Thoracic aorta (tissue), 2 donors: ENCODE results near the gene MEX3D. TPM values are rescaled to one million over a fixed set of nuclear protein-coding genes. Genes with fewer than 3 reads are reported as not detected.

ENCODE experiments used
- ATAC-seq: fragments of 150-250 bp; one replicate; pipeline ENCODE4 v1.8.0; 2017; ENCODE audit warnings: low read depth; ENCODE audit not compliant: insufficient number of reproducible peaks, low FRiP score
- DNase-seq: peaks from one replicate; pipeline ENCODE4 v3.0.0-alpha.2; 2020; ENCODE audit warnings: low spot score
- H3K27ac ChIP-seq, 2 donors: fragments of 200-600 bp; sonication (generic); 1 replicate in 1 of 2; 2 replicates in 1 of 2; pipeline ENCODE4 v1.5.1; 2016; ENCODE audit warnings: mild to moderate bottlenecking in 2 of 2, moderate library complexity in 2 of 2
- H3K27me3 ChIP-seq: fragments of 200-600 bp; sonication (generic); replicated peaks from 2 replicates; pipeline ENCODE4 v1.6.0; 2016; ENCODE audit warnings: mild to moderate bottlenecking; ENCODE audit not compliant: insufficient read depth
- H3K36me3 ChIP-seq: fragments of 200-600 bp; sonication (generic); one replicate; pipeline ENCODE4 v1.5.1; 2016
- H3K4me1 ChIP-seq, 2 donors: fragments of 200-600 bp; sonication (generic); 1 replicate in 1 of 2; 2 replicates in 1 of 2; pipeline versions ENCODE4 v1.5.1 to v1.6.0; 2016; ENCODE audit warnings: low read depth in 2 of 2, mild to moderate bottlenecking in 1 of 2; ENCODE audit not compliant: control insufficient read depth in 1 of 2
- H3K4me3 ChIP-seq: fragments of 200-600 bp; sonication (generic); 2 replicates; pipeline ENCODE4 v1.5.1; 2016; ENCODE audit warnings: mild to moderate bottlenecking
- H3K9me3 ChIP-seq: fragments of 200-600 bp; sonication (generic); 2 replicates; pipeline ENCODE4 v1.5.1; 2016
- CTCF ChIP-seq: fragments of 200-600 bp; sonication (generic); IDR thresholded peaks from one replicate; pipeline ENCODE4 v1.5.1; 2019; ENCODE audit warnings: antibody characterized with exemption
- total RNA-seq, 2 donors: library from RNA; depleted of rRNA; stranded (reverse); fragments of >200 nt; gene quantifications; one replicate each; pipeline versions ENCODE4 v1.1.0 to v1.2.3, GENCODE V29; 2016

The MEX3D gene
- total RNA-seq, 2 donors from 2014 or later, result 23.4 to 26.4 TPM

GRCh38 chr19:1580382-1580781, 12.3 kb upstream of the MEX3D start:
- no peak for TF ChIP-seq CTCF
- Histone ChIP-seq H3K4me3 (no peak overlapping the region), H3K27me3 (no peaks in the 10 kb centered on the region), H3K4me1 (no peaks in the 10 kb centered on the region), H3K36me3 (peaks cover 46% of the 10 kb centered on the region), H3K27ac (no peak overlapping the region), H3K9me3 (no peaks in the 10 kb centered on the region)
- ATAC-seq (no peak), DNase-seq (no peak)

- Histone ChIP-seq H3K9me3 (no peaks in the 10 kb centered on the region), H3K36me3 (peaks cover 46% of the 10 kb centered on the region), H3K27me3 (no peaks in the 10 kb centered on the region), H3K4me1 (no peaks in the 10 kb centered on the region), H3K4me3 (no peak overlapping the region), H3K27ac (no peak overlapping the region)
- DNase-seq, result no peak
- TF ChIP-seq CTCF, result no peak
- ATAC-seq, result no peak
These were observed 11.1 kb upstream of the MEX3D start for GRCh38 chr19:1579222-1579621.

- Histone ChIP-seq H3K36me3 (peaks cover 46% of the 10 kb centered on the region), H3K27me3 (no peaks in the 10 kb centered on the region), H3K4me1 (no peaks in the 10 kb centered on the region), H3K4me3 (no peak overlapping the region), H3K9me3 (no peaks in the 10 kb centered on the region), H3K27ac (no peak overlapping the region)
- DNase-seq (no peak), ATAC-seq (no peak)
- TF ChIP-seq CTCF, result no peak
These were observed 9.9 kb upstream of the MEX3D start for GRCh38 chr19:1577929-1578618.

GRCh38 chr19:1577090-1577928, 9.2 kb upstream of the MEX3D start:
- Histone ChIP-seq H3K36me3 (peaks cover 40% of the 10 kb centered on the region), H3K4me3 (no peak overlapping the region), H3K4me1 (no peaks in the 10 kb centered on the region), H3K9me3 (no peaks in the 10 kb centered on the region), H3K27me3 (no peaks in the 10 kb centered on the region), H3K27ac (no peak overlapping the region)
- no peak for TF ChIP-seq CTCF
- no peak for DNase-seq
- no peak for ATAC-seq

- H3K27me3 ChIP-seq, result no peaks in the 10 kb centered on the region
- H3K36me3 ChIP-seq, result peaks cover 34% of the 10 kb centered on the region
- ATAC-seq (no peak), DNase-seq (no peak)
- no peak overlapping the region for H3K4me3 ChIP-seq
- no peaks in the 10 kb centered on the region for H3K9me3 ChIP-seq
- no peak for TF ChIP-seq CTCF
- H3K4me1 ChIP-seq, result no peaks in the 10 kb centered on the region
- H3K27ac ChIP-seq, result no peak overlapping the region
These were observed 8.3 kb upstream of the MEX3D start for GRCh38 chr19:1576242-1577089.
